NB4 (cell line): ENCODE results near the gene ROR2.

ENCODE experiments used
- CTCF ChIP-seq: IDR thresholded peaks from one replicate; pipeline ENCODE4 v1.5.1; 2012; ENCODE audit warnings: low read depth, low read length
- MYC ChIP-seq: IDR thresholded peaks from 2 replicates; pipeline ENCODE4 v1.6.1; 2011; ENCODE audit warnings: low read depth, low read length
- POLR2A ChIP-seq: IDR thresholded peaks from 2 replicates; pipeline ENCODE4 v1.6.1; 2011; ENCODE audit warnings: mild to moderate bottlenecking; ENCODE audit not compliant: insufficient read length; ENCODE audit errors: extremely low read depth

- TF ChIP-seq CTCF (no peak), POLR2A (no peak), MYC (no peak)
Observed at GRCh38 chr9:91549177-91549576, 400.9 kb downstream of the ROR2 start.
